ENCODE results near the gene PIGU.
"Not testable (repeated sequence)": the region's sequence is repeated elsewhere in the genome, so short reads cannot be mapped to it uniquely, and the experiment has no call there.

GRCh38 chr20:34518863-34519262 is 158.0 kb downstream of the PIGU start:
- TF ChIP-seq, protein P1, sequence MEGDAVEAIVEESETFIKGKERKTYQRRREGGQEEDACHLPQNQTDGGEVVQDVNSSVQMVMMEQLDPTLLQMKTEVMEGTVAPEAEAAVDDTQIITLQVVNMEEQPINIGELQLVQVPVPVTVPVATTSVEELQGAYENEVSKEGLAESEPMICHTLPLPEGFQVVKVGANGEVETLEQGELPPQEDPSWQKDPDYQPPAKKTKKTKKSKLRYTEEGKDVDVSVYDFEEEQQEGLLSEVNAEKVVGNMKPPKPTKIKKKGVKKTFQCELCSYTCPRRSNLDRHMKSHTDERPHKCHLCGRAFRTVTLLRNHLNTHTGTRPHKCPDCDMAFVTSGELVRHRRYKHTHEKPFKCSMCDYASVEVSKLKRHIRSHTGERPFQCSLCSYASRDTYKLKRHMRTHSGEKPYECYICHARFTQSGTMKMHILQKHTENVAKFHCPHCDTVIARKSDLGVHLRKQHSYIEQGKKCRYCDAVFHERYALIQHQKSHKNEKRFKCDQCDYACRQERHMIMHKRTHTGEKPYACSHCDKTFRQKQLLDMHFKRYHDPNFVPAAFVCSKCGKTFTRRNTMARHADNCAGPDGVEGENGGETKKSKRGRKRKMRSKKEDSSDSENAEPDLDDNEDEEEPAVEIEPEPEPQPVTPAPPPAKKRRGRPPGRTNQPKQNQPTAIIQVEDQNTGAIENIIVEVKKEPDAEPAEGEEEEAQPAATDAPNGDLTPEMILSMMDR (conservative IDR thresholded peaks at IDR 0.05; ENCODE audit: low read length), result not testable (repeated sequence)
- not testable (repeated sequence) for TF ChIP-seq EZH2phosphoT487 (IDR thresholded peaks at IDR 0.05; ENCODE audit: borderline replicate concordance, low read depth, low read length)

Data from OCI-LY7 (cell line).